Type B pancreatic cell (in vitro differentiated cells): ENCODE results near the gene MEF2A. TPM values are rescaled to one million over a fixed set of nuclear protein-coding genes. Genes with fewer than 3 reads are reported as not detected.

Experiments used
- DNase-seq: peaks from one replicate; pipeline ENCODE4 v3.0.0; 2021; ENCODE audit warnings: mixed read lengths; ENCODE audit not compliant: unreplicated experiment; ENCODE audit errors: extremely low spot score
- H3K27ac Mint-ChIP-seq: 2 replicates; pipeline ENCODE4 v1.8.0; 2021; ENCODE audit warnings: mild to moderate bottlenecking, mixed read lengths
- H3K27me3 Mint-ChIP-seq: 2 replicates; pipeline ENCODE4 v1.8.0; 2021; ENCODE audit warnings: mixed read lengths
- H3K36me3 Mint-ChIP-seq: 2 replicates; pipeline ENCODE4 v1.8.0; 2021; ENCODE audit warnings: mixed read lengths
- H3K4me1 Mint-ChIP-seq: one replicate; pipeline ENCODE4 v1.8.0; 2021; ENCODE audit warnings: mixed read lengths; ENCODE audit not compliant: unreplicated experiment
- H3K4me3 Mint-ChIP-seq: 2 replicates; pipeline ENCODE4 v1.8.0; 2021; ENCODE audit warnings: mild to moderate bottlenecking, mixed read lengths
- H3K9me3 Mint-ChIP-seq: 2 replicates; pipeline ENCODE4 v1.8.0; 2021; ENCODE audit warnings: mixed read lengths
- total RNA-seq: library from RNA; stranded (reverse); gene quantifications from 2 replicates; pipeline ENCODE4 v1.2.1, GENCODE V29; 2021; ENCODE audit warnings: low replicate concordance
- TF ChIP-seq, protein P1 (sequence below): fragments of 200-600 bp; sonication (generic); conservative IDR thresholded peaks from 2 replicates; pipeline ENCODE4 v1.5.0; 2021; ENCODE audit warnings: antibody characterized with exemption, mild to moderate bottlenecking

MEF2A gene
- total RNA-seq, 1 donor from 2014 or later = 26.0 TPM

DNA sequence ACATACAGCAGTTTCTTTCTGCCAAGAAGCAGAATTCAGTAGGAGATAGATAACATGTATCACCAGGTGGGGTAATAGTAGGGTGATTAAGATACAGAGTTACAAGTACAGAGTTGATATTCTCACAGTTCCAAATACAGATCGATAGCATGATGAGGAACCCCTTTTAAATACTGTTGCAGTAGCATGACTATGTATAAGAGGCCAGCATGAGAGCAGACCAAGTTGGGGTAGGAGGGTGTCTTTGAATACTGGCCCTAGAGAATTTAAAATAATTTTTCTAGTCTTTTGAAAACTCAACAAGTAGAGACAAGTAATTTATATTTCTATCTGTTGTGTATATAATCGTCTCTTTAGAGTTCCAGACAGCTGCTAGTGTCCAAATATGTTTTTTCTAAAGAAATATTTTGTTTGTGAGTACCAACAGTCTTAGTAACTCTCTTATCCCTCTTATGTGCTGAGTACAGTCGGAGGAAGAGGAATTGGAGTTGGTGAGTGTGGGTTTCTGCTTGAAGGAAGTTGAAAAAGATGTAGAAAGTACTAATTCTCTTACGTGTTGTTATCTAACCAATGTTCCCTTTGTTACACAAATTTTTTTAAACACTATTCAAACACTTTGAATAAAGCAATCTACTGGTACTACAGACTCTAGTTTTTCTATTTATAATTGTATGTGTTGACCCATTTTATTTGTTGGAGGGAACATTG lies 137.3 kb downstream of the MEF2A start:
- Mint-ChIP-seq H3K4me1 (peaks cover 18% of the 10 kb centered on the region), H3K27me3 (no peaks in the 10 kb centered on the region), H3K4me3 (no peak overlapping the region), H3K27ac (peak overlapping the region; percentile 55), H3K36me3 (peaks cover 3% of the 10 kb centered on the region), H3K9me3 (no peaks in the 10 kb centered on the region)
- no peak for DNase-seq
- TF ChIP-seq, protein P1, sequence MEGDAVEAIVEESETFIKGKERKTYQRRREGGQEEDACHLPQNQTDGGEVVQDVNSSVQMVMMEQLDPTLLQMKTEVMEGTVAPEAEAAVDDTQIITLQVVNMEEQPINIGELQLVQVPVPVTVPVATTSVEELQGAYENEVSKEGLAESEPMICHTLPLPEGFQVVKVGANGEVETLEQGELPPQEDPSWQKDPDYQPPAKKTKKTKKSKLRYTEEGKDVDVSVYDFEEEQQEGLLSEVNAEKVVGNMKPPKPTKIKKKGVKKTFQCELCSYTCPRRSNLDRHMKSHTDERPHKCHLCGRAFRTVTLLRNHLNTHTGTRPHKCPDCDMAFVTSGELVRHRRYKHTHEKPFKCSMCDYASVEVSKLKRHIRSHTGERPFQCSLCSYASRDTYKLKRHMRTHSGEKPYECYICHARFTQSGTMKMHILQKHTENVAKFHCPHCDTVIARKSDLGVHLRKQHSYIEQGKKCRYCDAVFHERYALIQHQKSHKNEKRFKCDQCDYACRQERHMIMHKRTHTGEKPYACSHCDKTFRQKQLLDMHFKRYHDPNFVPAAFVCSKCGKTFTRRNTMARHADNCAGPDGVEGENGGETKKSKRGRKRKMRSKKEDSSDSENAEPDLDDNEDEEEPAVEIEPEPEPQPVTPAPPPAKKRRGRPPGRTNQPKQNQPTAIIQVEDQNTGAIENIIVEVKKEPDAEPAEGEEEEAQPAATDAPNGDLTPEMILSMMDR = no peak

- TF ChIP-seq, protein P1 = peak; percentile 69
- no peak for DNase-seq
- Mint-ChIP-seq H3K4me1 (peaks cover 23% of the 10 kb centered on the region), H3K9me3 (no peaks in the 10 kb centered on the region), H3K27me3 (no peaks in the 10 kb centered on the region), H3K4me3 (no peak overlapping the region), H3K27ac (peak overlapping the region; percentile 55), H3K36me3 (peaks cover 8% of the 10 kb centered on the region)
Observed at GRCh38 chr15:99703603-99704443, 138.0 kb downstream of the MEF2A start.

DNA sequence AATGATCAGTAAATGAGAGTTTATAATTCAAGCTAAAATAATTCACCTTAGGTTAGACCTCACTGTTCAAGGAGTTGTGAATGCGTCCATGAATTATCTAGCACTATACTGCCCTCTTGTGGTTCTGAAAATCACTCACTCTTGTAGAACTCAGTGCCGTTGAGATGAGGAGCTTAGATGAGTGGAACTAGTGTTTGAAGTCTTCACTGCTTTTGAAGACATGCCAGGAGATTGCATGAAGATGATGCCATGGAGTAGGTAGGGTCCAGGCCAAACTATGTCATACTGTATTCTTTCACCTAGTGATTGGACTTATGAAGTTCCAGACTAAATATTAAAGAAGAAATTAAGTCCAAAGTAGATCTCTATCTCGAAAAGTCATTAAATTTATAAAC lies 138.7 kb downstream of the MEF2A start:
- Mint-ChIP-seq H3K9me3 (no peaks in the 10 kb centered on the region), H3K27ac (peak overlapping the region; percentile 55)

GRCh38 chr15:99706557-99707303 lies 140.9 kb downstream of the MEF2A start:
- Mint-ChIP-seq H3K9me3 (no peaks in the 10 kb centered on the region), H3K27ac (no peak overlapping the region), H3K27me3 (no peaks in the 10 kb centered on the region), H3K4me3 (no peak overlapping the region), H3K4me1 (peaks cover 32% of the 10 kb centered on the region), H3K36me3 (peaks cover 18% of the 10 kb centered on the region)
- TF ChIP-seq, protein P1 = no peak
- DNase-seq = no peak

More for the DNA sequence above, 138.7 kb downstream of the MEF2A start:
- TF ChIP-seq, protein P1 = peak; percentile 85
- DNase-seq = no peak
- Mint-ChIP-seq H3K4me3 (no peak overlapping the region), H3K36me3 (peaks cover 12% of the 10 kb centered on the region), H3K27me3 (no peaks in the 10 kb centered on the region), H3K4me1 (peaks cover 29% of the 10 kb centered on the region)

- Mint-ChIP-seq H3K4me3 (no peak overlapping the region), H3K36me3 (peaks cover 18% of the 10 kb centered on the region), H3K9me3 (no peaks in the 10 kb centered on the region), H3K27ac (no peak overlapping the region), H3K27me3 (no peaks in the 10 kb centered on the region), H3K4me1 (peaks cover 31% of the 10 kb centered on the region)
- DNase-seq = no peak
- TF ChIP-seq, protein P1 = no peak
Observed at GRCh38 chr15:99707473-99708270, 141.9 kb downstream of the MEF2A start.
